DMS153 treated with DMSO at 0.1 percent for 48 hours (cell line): ENCODE results near the gene SLIT3.

Experiments
- DNase-seq: peaks from one replicate; lab custom pipeline; 2025; ENCODE audit not compliant: unreplicated experiment; lab: John Stamatoyannopoulos, UW

The SLIT3 gene

GRCh38 chr5:168727547-168727946 is 573.4 kb downstream of the SLIT3 start:
- DNase-seq: no peak

DNA sequence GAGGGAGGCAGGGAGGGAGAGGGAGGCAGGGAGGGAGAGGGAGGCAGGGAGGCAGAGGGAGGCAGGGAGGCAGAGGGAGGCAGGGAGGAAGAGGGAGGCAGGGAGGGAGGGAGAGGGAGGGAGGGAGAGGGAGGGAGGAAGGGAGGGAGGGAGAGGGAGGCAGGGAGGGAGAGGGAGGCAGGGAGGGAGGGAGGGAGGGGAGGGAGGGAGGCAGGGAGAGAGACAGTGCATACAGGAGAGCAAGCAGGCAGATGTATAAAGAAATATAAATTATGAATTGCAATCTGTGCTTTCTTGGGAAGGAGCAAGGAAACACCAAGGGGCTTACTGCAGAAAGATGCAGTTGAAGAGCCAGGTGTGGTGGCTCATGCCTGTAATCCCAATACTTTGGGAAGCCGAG is 574.6 kb downstream of the SLIT3 start:
- no peak for DNase-seq

DNA sequence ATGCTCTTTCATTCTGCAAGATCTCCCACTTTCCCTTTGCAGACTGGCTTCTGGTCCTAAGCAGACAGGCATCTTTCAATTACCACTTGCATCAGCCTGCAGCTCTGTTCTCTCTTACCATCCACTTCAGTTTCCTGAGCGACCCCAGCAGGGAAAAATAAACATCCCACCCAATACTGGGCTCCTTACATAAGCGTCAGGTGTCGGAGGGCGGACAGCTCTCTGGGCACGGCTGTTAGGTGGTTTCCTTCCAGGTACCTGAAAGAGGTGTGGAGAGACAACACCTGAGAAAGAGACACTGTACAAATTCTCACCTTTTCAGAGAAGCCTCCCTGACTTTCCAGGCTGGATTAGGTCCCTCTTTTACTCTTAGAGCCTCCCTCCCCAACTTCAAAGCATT is 576.7 kb downstream of the SLIT3 start:
- DNase-seq: no peak

DNA sequence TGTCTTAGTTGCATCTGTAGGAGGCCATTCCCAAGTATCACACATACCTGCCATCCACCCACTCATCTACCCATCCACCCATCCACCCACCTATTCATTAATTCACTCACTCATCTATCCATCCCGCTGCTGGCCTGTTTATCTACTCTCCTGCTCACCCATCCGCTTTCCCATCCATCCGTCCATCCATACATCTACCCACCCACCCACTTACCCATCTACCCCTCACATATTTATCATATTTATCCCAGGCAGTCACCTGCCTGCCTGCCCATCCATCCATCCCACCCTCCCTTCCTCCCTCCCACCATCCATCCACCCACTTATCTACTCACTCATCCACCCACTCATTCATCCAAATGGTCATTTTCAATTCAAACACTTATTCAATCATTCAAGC is 577.9 kb downstream of the SLIT3 start:
- DNase-seq: no peak

DNA sequence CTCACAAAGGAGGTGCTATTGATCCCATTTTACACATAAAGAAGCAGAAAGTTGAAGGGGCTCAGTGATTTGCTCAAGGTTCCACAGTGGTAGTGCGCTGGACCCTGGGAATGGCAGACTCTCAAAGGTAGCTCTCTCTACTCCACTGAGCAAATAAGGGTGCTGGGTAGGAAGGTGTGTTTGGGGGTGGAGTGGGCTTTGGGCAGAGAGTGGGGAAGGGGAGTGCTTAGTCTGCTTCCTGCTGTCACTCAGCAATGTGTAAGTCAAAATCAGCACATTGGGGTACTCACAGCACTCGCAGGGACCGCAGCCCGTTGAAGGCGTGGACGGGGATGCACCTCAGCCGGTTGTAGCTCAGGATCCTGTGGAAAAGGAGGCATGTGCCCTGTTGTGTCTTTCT is 579.0 kb downstream of the SLIT3 start:
- no peak for DNase-seq

GRCh38 chr5:168721002-168721753 is 579.8 kb downstream of the SLIT3 start:
- no peak for DNase-seq

DNA sequence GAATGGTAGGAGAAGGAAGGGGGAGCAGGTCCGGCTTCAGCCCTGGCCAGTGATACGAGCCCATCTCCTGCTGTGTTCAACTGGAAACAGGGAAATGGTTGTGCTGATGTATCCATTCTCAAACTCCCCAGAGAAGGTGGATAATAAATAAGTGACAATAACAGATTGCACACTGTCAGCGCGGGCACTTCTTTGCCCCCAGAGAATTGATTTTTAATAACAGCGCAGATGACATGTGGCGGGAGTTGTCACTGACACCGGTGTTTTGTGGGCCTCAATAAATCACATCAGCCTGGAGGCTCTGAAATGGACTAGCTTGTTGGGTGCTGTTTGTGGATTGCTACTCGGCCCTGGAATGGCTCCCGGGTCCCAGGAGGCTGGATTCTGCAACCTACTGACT is 580.4 kb downstream of the SLIT3 start:
- no peak for DNase-seq

DNA sequence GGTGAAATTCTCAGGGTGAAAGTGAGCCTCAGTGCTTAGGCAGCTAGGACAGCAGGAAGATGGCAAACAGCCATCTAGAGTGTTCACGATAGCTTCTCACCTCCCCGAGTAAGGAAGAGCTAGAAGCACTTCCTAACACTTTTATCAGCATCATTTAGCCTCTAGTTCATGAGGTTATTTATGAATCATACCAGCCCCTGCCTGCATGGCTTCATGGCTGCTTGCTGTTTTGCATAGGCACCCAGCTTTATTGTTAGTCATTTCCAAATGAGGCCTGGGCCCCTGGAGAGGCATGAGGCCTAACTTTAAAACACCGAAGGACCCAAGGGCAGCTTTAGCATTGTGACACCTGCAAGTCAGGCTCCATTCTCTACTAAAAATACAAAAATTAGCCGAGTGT is 586.9 kb downstream of the SLIT3 start:
- no peak for DNase-seq

DNA sequence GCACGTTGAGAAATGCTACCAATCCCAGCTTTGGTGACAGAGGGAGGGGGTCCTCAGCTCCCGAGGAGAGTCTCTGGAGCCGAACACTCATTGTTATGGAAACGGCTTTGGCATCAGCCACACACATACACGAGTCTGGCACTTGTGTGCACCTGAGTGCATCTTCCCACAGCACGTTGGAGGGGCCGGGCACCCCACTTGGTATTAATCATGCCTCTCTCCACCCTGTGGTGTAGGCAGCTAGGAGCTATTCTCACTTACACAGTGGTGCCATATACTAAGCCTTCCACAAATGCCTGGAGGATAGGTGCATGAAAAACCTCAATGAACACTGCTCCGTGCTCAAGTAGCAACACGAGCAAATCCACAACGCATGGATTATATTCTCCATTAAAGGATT is 587.9 kb downstream of the SLIT3 start:
- no peak for DNase-seq

GRCh38 chr5:168712280-168712924 is 588.5 kb downstream of the SLIT3 start:
- DNase-seq: no peak

DNA sequence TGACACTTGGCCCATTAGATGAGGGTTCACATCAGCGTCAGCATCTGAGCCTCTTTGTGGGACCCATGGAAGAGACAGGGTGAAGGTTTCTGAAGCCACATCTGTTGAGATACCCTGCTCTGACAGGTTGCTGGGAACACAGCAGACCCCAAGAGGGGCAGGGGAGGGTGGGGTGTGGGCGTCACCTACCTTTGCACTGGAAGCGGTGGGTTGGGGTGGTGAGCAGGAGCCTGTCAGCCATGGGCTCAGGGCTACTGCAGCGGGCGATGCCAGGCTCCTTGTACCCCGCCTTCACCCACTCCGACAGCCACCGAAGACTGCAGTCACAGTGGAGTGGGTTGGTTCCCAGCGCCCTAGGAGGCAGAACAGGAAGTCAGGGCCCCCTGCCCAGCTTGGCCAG is 590.2 kb downstream of the SLIT3 start:
- DNase-seq: no peak

DNA sequence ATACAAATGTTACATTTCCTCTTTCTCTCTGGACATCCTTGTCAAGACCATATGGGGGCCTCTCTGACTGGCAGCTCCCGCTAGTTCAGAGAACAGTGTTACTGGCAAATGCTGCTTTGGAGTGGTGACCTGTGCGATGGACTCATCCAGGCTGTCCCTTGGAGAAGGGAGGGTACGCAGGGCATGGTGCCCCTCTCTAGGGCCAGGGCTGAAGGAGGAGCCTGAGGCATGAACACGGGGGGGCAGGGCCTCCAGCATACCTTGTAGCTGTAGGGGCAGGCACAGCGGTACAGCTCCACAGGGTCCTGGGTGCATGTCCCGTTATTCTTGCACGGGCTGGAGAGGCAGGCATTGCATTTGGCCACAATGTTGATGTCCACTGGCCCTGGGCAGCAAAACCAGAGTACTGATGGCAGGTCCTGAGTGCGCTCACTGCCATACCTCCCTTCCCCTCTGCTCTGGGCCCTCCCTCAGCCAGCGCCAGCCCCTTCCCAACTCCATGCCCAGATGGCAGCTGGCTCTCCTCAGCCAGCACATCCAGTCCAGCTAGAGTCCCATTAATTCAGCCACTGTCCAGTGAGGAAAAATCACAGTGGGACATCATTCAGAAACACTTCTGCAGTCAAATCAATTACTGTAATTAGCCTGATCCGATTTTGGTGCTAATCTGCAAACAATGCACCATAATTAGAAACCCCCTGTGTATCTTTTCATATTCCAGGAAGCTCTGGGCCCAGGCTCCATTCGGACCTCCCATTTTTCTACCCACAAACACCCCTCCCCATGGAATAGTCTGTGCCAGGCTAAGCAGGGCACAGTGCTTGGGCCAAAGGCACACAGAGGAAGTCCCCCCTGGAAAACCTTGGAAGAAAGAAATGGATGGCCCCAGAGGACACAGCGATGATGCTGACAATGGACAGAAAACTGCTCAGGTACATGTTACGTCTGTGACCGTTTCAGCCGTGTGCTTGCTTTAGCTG is 592.9 kb downstream of the SLIT3 start:
- DNase-seq: no peak

DNA sequence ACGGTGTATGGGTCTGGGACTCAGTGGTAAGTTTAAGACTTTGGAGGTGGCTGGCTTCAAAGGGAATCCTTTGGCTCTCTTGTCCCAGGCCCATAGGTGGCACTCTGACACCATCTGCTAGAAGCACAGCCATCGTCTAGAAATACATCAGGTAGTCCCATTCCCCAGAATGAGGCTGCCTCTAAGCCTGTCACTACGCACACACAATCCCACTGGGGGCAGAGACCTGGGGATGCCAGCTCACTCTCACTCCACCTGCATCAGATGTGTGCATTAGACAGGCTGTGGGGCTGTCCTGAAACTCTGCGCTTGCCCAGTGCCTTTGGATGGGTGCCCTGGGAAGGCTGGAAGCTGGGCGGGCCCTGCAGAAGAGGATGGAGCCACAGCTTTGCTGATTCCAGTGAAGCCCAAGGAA is 594.3 kb downstream of the SLIT3 start:
- DNase-seq: no peak

GRCh38 chr5:168705321-168705720 is 595.6 kb downstream of the SLIT3 start:
- no peak for DNase-seq

DNA sequence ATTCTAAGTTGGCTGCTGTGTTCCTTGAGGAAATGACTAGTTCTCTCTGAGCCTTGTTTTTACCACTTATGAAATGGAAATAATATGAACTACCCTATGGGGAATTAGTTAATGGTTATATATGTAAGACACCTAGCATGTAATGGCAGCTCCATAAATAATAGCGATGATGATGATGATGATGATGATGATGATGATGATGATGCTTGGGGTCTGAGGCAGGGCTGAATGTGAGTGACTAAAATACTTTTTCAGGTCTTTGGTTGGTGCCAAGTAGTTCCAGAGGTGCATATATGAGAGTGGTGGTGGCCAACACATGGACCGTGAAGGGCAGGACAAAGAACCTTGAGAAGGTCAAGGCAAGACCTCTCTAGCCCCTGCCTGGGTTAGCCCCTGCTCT is 598.4 kb downstream of the SLIT3 start:
- no peak for DNase-seq

DNA sequence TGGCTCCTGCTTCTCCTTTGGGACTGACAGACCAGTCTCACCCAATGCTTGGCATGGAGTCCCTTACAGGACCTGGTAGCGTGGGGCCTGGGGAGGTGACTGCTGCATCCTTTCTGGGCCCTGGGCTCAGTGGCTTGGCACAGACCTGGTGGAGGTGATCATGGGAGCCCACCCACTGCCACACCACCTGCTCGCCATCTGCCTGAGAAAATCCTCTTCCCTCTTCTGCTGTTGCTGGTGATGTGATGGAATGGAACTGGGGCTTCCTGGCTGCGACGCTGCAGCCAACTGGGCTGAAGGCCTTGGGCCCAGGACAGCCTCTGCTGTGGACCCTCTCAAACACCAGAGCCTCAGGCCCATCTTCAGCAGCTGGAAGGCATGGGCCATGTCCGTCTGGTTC is 599.3 kb downstream of the SLIT3 start:
- DNase-seq: no peak

DNA sequence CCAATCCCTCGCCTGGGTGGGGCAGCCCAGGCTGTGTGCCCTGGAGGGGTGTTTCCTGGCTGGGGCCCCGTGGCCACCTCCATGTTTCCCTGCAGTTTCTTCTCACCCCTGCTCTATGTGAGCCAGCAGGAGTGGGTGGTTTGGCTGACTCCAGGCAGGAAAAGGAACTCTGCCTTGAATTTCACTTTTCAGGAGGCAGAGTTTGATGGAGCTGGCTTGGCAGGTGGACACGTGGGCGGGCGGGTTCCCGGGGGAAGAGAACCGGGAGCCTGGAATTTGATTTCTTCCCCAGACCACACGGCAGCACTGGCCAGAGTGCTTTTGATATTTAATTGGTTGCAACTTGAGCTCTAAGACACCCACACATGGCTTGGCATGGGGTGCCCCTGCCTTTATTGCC is 601.9 kb downstream of the SLIT3 start:
- no peak for DNase-seq

DNA sequence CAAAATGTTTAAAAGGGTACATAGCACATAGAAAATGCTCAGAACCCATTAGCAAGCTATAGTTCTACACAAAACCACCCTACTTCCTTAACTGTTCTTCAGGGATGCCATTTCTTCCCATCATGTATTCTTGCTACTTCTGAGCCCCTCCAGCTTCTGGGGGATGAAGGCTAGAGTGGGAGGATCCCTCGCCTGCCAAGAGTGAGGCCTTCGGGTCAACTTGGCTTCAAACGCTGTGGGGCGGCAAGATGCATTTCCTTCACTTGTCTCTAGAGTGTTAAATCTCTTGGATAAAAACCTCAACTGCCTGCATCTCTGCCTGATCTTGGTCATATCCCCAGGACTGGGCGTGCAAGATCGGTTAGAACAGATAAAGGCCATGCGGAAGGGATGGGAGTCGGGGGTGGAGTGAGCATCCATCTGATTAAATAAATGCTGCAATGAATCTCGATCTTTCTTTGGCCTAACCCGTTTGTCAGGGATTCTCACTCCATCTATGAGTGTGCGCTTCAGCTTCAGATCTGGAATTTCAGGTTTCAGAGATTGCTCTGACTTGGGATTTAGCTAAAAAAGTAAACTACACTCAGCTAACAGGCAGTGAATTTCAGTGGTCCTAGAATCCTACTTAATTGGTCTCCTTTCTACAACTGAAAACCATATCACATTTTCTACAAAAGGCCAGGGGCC is 603.8 kb downstream of the SLIT3 start:
- no peak for DNase-seq

GRCh38 chr5:168696611-168697010 is 604.3 kb downstream of the SLIT3 start:
- DNase-seq: no peak

- DNase-seq: no peak
Observed at GRCh38 chr5:168695301-168695835, 605.6 kb downstream of the SLIT3 start.

- no peak for DNase-seq
Observed at GRCh38 chr5:168694289-168694688, 606.6 kb downstream of the SLIT3 start.
